Upper lobe of left lung (tissue), 4 donors: ENCODE results near the gene MID1.

Experiments
- CTCF ChIP-seq, 6 experiments: fragments of 450-650 bp in 4 of 6; fragments of 200-600 bp in 2 of 6; sonication (generic) in 2 of 6; IDR thresholded peaks; one replicate each; pipeline ENCODE4 v1.5.1; 2016 to 2019; ENCODE audit warnings: antibody characterized with exemption in 6 of 6
- EP300 ChIP-seq, 4 donors: sonication (generic); formaldehyde crosslinking; IDR thresholded peaks; one replicate each; pipeline ENCODE4 v1.5.1; 2017; ENCODE audit warnings: antibody characterized with exemption in 4 of 4, control low read depth in 2 of 4
- POLR2AphosphoS5 ChIP-seq, 2 donors: sonication (generic); formaldehyde crosslinking; IDR thresholded peaks; one replicate each; pipeline ENCODE4 v1.5.1; 2017; ENCODE audit warnings: antibody characterized with exemption in 2 of 2

DNA sequence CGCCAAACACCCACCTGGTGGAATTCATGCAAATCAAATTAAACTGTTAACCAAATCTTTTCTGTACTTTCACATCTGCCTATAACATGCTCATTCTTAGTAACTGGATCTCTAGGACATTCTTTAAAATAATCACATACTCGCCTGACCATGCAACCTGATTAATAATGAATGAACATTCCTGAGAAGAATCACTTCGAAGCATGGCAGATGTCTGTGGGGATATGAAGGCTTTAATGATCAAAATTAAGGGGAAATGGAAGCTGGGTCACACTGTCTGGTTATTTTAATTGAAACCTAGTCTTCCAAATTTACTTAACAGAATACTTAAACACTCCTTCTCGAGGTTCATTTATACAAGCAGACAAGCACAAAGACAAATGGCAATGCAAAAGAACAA is 44.2 kb downstream of the MID1 start:
- TF ChIP-seq CTCF (IDR thresholded peaks at IDR 0.05) (no peak), EP300 (IDR thresholded peaks at IDR 0.05) (no peak), POLR2AphosphoS5 (IDR thresholded peaks at IDR 0.05) (no peak)
